ENCODE results near the gene ZBTB42.

- TF ChIP-seq CTCF (IDR thresholded peaks at IDR 0.05) (no peak), POLR2A (IDR thresholded peaks at IDR 0.05; ENCODE audit: low read depth) (no peak), EP300 (IDR thresholded peaks at IDR 0.05) (no peak)
Observed at GRCh38 chr14:104821971-104822608, 21.2 kb downstream of the ZBTB42 start.

Data from esophagus muscularis mucosa (tissue), 4 donors.